Activated T-helper 9 cell treated with anti-CD3 and anti-CD28 coated beads, Interleukin-2, amount 50 U/mL, for 16 hours (primary cell): ENCODE data around the gene DAP3.

ENCODE experiments used
- DNase-seq: peaks from one replicate; pipeline ENCODE4 v3.0.0-alpha.2; 2020; ENCODE audit warnings: low read depth

DAP3 gene

DNA sequence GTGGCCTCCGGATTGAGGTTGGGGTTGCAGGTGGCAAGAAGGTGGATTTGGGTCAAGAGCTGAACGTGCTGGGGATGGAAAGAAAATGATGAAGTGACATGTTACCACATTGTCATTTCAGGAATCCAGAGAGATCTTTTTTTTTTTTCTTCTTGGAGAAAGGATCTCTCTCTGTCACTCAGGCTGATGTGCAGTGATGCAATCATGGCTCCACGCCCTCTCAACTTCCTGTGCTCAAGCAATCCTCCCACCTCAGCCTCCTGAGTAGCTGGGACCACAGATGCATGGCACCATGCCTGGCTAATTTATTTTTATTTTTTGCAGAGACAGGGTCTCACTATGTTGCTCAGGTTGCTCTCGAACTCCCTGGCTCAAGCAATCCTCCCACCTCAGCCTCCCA lies 87.5 kb downstream of the DAP3 start:
- DNase-seq: no peak

DNA sequence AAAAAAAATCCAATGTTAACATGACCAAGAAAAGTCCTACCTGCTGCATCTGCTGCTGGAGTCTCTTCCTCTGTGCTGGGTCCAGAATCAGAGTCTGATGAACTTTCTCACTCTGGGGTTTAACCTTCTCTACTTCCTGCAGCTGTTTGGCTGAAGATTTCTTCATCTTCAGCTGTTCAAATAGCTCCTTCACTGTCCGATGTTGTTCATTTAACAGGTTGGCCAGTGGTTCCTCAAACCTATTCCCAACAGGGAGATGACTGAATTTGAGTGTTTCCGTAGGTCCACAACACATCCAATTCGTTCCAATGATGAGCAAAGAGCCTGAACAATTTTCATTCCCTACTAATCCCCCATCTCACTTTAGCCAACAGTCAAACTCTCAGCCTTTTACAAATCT lies 88.7 kb downstream of the DAP3 start:
- no peak for DNase-seq
